WI38 (cell line): Measurements from ENCODE around the gene FBXO7.

Source experiments
- H3K4me3 ChIP-seq: 2 replicates; pipeline ENCODE4 v1.5.1; 2011; ENCODE audit warnings: low read depth, mild to moderate bottlenecking, control low read depth, low read length
- CTCF ChIP-seq: IDR thresholded peaks from 2 replicates; pipeline ENCODE4 v1.5.1; 2012; ENCODE audit warnings: low read depth, mild to moderate bottlenecking, control low read depth, low read length

Gene FBXO7

GRCh38 chr22:32511274-32511673, 36.7 kb downstream of the FBXO7 start:
- H3K4me3 ChIP-seq: no peak overlapping the region
- no peak for TF ChIP-seq CTCF

DNA sequence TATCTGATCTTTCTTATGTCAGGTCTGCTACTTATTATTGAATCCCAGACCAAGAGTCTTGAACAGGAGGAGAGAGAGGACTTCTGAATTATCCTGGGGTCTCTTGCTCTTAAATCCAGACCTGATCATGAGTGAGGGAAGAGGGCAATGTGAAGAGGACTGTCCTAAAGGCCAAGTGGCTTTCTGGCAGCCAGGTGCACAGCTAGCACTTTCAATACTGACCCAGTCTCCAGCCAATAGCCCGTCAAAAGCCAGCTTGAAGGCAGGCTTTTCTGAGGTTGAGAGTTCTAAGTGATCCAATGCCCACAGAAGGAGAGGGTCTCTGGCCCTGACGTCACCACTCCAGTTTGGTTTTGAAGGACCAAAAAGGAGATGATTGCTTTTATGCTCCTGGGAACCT, 37.2 kb downstream of the FBXO7 start:
- H3K4me3 ChIP-seq: no peak overlapping the region
- no peak for TF ChIP-seq CTCF

DNA sequence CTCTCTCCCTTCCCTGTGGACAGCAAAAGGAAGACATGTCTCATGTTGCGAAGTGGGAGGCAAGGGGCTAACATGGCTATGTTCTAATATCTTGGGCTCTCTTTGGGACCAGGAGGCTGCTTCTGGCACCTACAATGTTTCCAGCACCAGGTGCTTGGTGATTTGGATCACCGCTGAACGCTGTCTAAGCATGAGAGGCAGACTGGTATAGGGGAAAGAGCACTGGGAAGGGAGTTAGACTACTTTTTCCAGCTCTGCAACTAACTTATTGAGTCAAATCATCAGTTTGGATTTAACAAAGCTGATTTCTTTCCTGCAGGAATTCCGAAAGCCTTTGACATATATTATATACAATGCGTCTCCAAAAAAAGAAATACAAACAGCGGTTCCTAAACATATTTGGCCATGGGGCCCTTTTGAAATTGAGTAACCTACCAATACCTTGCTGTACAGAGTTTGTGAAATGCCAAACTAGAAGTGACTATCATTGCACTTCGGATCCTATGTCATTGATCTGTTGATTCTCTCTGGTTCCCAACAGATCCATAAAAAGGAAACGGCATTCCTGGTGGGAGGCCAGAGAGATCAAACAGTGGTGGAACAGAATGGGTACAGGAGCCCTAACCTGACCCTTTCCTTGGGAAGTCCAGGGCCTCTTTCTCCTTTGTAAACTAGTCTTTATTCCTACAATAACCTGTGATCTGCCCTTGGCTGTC, 37.8 kb downstream of the FBXO7 start:
- TF ChIP-seq CTCF: no peak
- no peak overlapping the region for H3K4me3 ChIP-seq

GRCh38 chr22:32515084-32515483, 40.5 kb downstream of the FBXO7 start:
- no peak for TF ChIP-seq CTCF
- H3K4me3 ChIP-seq: no peak overlapping the region

DNA sequence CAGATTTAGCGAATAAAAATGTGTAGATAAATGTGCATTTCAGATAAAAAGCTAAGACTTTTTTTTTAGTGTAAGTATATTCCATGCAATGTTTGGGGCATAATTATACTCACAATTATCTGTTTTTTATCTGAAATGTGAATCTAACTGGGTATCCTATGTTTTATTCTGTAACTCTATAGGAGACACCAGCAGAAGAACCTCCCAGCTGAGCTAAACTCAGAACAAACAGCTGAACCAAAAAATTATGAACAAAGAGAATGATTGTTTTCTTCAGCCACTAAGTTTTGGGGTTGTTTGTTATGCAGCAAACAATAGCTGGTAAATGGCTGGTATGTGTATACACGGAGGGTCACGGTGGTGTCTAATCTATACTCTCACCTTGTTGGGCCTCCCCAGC, 42.9 kb downstream of the FBXO7 start:
- TF ChIP-seq CTCF: no peak
- H3K4me3 ChIP-seq: no peak overlapping the region

GRCh38 chr22:32517921-32518320, 43.3 kb downstream of the FBXO7 start:
- TF ChIP-seq CTCF: no peak

GRCh38 chr22:32518381-32518780, 43.8 kb downstream of the FBXO7 start:
- H3K4me3 ChIP-seq: no peak overlapping the region
- TF ChIP-seq CTCF: no peak

More at GRCh38 chr22:32517921-32518320, 43.3 kb downstream of the FBXO7 start:
- H3K4me3 ChIP-seq: no peak overlapping the region
